ENCODE data around the gene IGFALS. TPM values are rescaled to one million over a fixed set of nuclear protein-coding genes. Genes with fewer than 3 reads are reported as not detected.

Gene IGFALS
- polyA plus RNA-seq, 1 donor: 0.44 TPM

GRCh38 chr16:1776991-1777374 lies 16.5 kb downstream of the IGFALS start:
- no peak for DNase-seq (ENCODE audit: low read depth)

DNA sequence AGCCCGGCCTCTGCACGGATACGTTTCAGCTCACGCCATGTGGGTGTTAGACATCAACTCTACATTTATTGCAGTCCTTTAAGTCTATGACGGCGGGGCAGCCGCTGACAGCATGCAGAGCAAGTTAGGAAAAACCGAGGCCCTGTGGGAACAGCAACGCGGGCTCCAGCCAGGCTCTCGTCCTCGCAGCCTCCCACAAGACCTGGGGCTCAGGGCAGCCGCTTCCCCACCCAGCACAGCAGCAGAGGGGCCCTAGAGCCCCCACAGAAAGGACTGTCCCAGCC lies 16.9 kb downstream of the IGFALS start:
- DNase-seq (ENCODE audit: low read depth): no peak

GRCh38 chr16:1775846-1776671 lies 17.4 kb downstream of the IGFALS start:
- DNase-seq (ENCODE audit: low read depth): no peak

- DNase-seq (ENCODE audit: low read depth): no peak
Observed at GRCh38 chr16:1775006-1775845, 18.3 kb downstream of the IGFALS start.

- DNase-seq (ENCODE audit: low read depth): no peak
Observed at GRCh38 chr16:1774448-1774780, 19.1 kb downstream of the IGFALS start.

GRCh38 chr16:1773703-1774447 lies 19.6 kb downstream of the IGFALS start:
- no peak for DNase-seq (ENCODE audit: low read depth)

DNA sequence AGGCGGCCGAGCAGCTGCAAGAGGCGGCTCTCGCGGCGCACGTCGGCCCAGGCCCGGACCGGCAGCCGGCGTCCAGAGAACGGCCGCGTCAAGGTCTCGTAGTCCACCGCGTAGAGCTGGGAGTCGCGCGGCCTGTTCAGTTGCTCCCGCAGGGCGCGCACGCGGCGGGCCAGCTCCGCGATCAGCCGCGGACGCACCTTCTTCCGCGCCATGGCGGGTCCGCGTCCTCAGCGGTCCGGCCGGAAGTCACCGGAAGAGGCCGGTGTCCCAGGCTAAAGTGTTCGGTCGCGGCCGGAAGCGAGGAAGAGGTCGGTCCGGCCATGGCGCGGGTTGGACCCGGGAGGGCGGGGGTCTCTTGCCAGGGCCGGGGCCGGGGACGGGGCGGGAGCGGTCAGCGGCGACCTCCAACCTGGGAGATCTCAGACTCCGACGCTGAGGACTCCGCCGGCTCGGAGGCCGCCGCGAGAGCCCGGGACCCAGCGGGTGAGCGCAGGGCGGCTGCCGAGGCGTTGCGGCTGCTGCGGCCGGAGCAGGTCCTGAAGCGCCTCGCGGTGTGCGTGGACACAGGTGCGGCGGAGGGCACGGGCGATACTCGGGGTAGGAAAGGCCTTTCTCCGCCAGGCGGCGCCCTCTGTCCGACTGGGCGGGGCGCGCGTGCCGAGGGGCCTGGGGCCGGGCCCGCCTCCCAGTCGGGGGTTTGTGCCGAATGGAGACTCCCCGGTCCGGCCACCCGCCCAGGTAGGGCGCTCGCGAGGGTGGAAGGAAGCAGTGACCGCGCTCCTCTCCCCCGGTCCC lies 20.4 kb downstream of the IGFALS start, which contains the start of gene MRPS34:
Gene MRPS34 (minus strand): TSS at position 227 of the 795 bp plus-strand sequence. CDS start 15 bp downstream, at position 212.
- no peak for DNase-seq (ENCODE audit: low read depth)

- DNase-seq (ENCODE audit: low read depth): no peak
Observed at GRCh38 chr16:1772362-1772907, 21.1 kb downstream of the IGFALS start, which contains the start of gene EME2. Gene EME2, plus strand, starts transcription at chr16:1772810. Its CDS starts 418 bp downstream, at chr16:1773228.

DNA sequence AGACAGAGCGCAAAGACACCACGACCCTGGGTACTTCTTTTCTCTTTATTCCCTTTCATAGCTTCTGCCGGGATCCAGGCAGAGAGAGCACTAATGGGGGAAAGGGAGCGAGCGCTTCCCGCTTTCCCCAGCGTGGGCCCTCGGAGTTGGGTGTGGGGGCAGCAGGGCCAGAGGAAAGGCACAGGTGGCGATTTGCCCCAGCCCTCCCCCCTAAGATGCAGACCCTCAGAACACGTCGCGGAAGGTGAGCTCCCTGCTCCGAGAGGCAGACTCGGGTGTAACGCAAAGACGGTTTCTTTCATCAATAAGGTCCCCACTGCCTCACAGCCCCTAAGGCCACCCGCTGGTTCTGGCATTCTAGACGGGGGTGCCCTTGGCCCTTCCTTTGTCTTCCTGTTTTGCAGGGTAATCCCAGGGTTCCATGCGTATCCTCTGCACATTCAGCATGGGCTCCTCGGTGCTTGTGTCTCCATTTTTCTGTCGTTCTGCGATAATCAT lies 21.6 kb downstream of the IGFALS start:
- DNase-seq (ENCODE audit: low read depth): no peak

GRCh38 chr16:1771188-1771863 lies 22.2 kb downstream of the IGFALS start, which contains the start of gene NME3:
Gene NME3, minus strand, starts transcription at chr16:1771543. Its CDS starts 9 bp downstream, at chr16:1771534.
- no peak for DNase-seq (ENCODE audit: low read depth)

DNA sequence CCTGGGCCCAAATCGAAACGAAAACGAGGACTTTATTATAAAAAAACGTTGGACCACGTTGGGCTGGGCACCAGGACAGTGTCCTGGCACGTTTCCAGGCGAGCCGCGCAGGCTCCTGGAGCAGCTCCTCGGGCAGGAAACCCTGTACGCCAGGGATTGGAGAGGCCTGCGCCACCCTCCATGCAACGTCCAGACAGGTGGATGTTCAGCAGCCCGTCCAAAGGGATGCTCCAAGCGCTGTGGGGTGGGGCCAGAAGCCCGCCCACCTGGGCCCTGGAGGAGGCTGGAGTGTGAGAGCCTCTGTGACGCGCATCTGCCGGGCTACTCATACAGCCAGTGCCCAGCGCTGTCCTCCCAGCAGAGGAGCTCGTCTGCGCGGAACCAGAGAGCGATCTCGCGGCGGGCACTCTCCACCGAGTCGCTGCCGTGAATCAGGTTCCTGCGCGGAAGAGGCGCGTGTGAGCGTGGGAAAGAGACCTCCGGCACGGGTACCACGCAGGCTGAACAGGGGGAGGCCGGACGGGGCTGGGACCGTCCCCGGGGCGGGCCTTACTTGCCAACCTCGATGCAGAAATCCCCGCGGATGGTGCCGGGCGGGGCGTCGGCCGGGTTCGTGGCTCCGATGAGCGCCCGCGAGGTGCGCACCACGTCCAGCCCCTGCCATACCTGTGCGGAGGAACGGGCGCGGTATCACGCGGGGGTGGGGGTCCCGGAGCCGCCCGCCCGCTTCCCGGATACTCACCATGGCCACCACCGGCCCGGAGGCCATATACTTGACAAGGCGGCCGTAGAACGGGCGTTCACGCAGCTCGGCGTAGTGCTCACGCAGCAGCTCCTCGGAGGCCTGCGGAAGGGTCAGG lies 22.9 kb downstream of the IGFALS start:
- DNase-seq (ENCODE audit: low read depth): no peak

DNA sequence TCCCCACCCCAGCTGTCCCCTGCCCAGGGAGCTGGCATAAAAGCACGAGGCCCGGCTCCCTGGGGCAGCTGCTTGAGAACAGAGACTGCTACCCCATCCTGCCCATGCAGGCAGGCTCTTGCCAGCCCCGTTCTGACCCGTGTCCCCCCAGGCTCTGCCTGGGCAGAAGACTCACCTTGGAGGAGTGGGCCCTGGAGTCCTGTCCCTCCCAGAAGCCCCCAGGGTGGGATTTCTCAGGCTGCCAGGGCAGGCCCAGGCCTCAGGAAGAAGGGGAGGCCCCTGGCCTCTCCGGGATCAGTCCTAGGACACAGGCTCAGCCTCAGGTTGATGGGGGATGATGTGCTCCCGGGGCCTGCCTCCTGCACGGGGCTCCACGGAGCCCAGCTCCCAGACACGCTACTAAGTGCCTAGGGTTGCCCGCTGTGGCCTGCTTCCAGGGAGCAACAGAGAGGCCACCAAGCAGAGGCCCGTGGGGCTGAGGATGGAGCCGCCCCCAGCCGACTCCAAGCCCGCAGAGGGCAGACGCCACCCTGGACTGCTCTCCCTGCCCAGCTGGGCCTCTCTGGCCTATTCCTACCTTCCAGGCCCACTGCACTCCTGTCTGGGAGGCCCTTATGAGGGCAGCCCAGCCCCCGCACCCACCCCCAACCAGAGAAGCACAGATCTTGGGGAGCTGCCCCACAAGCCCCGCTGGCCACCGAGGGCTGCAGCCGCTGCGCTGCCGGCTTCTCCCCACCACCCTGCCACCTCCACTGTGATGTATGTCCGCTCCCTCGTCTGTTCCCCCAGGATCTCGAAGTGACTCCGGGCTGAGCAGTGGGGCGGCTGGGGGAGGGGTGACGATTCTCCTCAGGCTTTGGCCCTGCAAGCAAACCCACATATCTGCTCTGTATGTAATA lies 23.9 kb downstream of the IGFALS start:
- no peak for DNase-seq (ENCODE audit: low read depth)

GRCh38 chr16:1768767-1769401 lies 24.6 kb downstream of the IGFALS start:
- DNase-seq (ENCODE audit: low read depth): no peak

DNA sequence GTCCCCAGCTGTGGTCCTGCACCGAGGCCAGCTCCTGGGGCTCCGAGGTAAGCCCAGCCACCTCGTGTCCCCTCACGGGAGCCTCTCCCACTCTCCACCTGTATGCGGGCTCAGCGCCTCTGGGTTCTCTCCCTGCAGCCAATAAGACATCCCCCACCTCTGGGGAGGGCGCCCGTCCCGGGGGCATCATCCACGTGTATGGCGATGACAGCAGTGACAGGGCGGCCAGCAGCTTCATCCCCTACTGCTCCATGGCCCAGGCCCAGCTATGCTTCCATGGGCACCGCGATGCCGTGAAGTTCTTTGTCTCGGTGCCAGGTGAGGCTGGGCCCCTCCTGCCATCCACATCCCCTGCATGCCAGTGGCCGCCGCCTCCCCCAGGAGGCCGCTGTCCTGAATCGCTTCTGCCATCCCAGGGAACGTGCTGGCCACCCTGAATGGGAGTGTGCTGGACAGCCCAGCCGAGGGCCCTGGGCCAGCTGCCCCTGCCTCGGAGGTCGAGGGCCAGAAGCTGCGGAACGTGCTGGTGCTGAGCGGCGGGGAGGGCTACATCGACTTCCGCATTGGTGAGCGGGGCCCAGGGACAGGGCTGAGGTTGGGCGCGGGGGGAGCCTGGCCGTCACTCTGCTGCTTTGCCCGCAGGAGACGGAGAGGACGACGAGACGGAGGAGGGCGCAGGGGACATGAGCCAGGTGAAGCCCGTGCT lies 25.3 kb downstream of the IGFALS start:
- DNase-seq (ENCODE audit: low read depth): no peak

DNA sequence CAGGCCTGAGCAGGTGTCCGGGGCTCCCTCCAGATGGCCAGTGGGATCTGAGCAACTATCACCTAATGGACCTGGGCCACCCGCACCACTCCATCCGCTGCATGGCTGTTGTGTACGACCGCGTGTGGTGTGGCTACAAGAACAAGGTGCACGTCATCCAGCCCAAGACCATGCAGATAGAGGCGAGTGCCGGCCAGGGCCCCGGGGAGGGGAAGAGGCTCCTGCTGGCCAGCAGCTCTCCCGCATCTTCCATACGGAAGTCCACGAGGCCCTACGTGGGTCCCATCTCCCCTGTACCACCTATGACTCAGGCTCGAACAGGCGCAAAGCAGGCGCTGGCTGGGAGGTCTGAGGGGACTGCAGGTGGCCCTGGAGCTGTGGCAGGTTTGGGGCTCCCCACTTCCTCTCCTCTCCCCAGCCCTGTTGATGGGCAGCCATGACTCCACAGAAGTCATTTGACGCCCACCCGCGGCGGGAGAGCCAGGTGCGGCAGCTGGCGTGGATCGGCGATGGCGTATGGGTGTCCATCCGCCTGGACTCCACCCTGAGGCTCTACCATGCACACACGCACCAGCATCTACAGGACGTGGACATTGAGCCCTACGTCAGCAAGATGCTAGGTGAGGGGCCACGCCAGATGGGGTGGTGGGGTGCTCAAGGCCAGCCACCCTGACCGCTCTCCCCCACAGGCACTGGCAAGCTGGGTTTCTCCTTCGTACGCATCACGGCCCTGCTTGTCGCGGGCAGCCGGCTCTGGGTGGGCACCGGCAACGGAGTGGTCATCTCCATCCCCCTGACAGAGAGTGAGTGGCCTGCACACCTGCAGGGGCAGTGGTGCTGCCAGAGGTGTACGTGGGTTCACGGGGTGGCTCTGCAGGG lies 26.1 kb downstream of the IGFALS start:
- DNase-seq (ENCODE audit: low read depth): no peak

DNA sequence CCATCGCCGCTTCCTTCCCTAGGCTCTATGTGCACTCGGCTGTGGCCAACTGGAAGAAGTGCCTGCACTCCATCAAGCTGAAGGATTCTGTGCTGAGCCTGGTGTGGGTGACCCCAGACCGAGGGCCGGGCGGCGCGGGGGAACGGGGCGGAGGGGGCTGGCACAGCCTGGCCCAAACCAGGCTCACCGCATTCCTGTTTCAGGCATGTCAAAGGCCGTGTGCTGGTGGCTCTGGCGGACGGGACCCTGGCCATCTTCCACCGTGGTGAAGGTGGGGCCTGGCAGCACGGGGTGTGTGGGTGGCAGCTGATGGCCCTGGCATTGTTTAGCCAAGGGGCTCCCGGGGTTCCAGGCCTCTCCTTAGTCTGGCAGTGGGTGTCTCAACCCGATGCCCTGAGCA lies 26.8 kb downstream of the IGFALS start:
- DNase-seq (ENCODE audit: low read depth): no peak
